Lower leg skin (tissue), 3 donors: ENCODE results near the gene WBP4.

Source experiments
- POLR2A ChIP-seq, 2 donors: fragments of 450-650 bp; IDR thresholded peaks; one replicate each; pipeline ENCODE4 v1.6.1; 2016 to 2017; ENCODE audit warnings: antibody characterized with exemption in 2 of 2, mild to moderate bottlenecking in 1 of 2, moderate library complexity in 1 of 2
- TF ChIP-seq, protein P1 (sequence below), 3 donors: fragments of 450-650 bp; IDR thresholded peaks; one replicate each; pipeline ENCODE4 v1.5.1; 2016; ENCODE audit warnings: antibody characterized with exemption in 3 of 3, mild to moderate bottlenecking in 3 of 3, moderate library complexity in 2 of 3

DNA sequence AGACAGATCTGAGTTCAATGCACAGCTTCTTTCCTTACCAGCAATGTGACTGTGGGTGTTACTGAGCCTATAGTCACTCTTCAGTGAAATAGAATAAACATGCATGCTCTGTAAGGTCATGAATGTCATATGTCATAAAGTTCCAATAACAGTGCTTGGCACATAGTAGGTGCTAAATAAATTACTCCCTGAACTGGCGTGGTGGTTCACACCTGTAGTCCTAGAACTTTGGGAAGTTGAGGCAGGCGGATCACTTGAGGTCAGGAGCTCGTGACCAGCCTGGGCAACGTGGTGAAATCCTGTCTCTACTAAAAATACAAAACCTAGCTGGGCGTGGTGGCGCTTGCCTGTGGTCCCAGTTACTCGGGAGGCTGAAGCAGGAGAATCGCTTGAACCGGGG, 13.2 kb downstream of the WBP4 start:
- TF ChIP-seq, protein P1, sequence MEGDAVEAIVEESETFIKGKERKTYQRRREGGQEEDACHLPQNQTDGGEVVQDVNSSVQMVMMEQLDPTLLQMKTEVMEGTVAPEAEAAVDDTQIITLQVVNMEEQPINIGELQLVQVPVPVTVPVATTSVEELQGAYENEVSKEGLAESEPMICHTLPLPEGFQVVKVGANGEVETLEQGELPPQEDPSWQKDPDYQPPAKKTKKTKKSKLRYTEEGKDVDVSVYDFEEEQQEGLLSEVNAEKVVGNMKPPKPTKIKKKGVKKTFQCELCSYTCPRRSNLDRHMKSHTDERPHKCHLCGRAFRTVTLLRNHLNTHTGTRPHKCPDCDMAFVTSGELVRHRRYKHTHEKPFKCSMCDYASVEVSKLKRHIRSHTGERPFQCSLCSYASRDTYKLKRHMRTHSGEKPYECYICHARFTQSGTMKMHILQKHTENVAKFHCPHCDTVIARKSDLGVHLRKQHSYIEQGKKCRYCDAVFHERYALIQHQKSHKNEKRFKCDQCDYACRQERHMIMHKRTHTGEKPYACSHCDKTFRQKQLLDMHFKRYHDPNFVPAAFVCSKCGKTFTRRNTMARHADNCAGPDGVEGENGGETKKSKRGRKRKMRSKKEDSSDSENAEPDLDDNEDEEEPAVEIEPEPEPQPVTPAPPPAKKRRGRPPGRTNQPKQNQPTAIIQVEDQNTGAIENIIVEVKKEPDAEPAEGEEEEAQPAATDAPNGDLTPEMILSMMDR (IDR thresholded peaks at IDR 0.05) = no peak
- TF ChIP-seq POLR2A (IDR thresholded peaks at IDR 0.05) = no peak
